AG10803 (cell line): ENCODE measurements around the gene HIVEP2.

Experiments
- DNase-seq: peaks from one replicate; pipeline ENCODE4 v3.0.0; 2010; ENCODE audit warnings: low read depth
- H3K4me3 ChIP-seq: 2 replicates; pipeline ENCODE4 v1.5.1; 2011; ENCODE audit warnings: mild to moderate bottlenecking, low read length, control low read depth
- TF ChIP-seq, protein P1 (sequence below): conservative IDR thresholded peaks from 2 replicates; pipeline ENCODE4 v1.5.1; 2011; ENCODE audit warnings: mild to moderate bottlenecking, low read length, control low read depth, inconsistent platforms

Gene HIVEP2

DNA sequence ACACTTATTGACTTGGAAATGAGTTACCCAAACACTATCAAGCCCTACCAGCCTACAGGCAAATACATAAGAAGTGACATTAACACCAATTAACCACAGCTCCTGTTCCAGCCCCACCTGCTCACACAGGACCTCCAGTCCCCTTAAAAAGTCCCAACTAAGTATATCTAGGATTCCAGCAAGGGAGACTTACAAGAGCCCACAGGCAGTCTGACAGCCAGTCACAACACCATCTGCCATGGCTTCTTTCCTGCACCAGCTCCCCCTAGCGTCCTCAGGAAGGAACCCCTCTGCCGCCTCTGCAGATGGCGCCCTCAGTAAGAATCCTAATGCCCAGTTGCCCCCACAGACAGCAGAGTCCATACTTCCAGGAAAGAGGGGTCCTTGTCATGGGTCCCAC is 122.1 kb downstream of the HIVEP2 start:
- no peak overlapping the region for H3K4me3 ChIP-seq
- TF ChIP-seq, protein P1, sequence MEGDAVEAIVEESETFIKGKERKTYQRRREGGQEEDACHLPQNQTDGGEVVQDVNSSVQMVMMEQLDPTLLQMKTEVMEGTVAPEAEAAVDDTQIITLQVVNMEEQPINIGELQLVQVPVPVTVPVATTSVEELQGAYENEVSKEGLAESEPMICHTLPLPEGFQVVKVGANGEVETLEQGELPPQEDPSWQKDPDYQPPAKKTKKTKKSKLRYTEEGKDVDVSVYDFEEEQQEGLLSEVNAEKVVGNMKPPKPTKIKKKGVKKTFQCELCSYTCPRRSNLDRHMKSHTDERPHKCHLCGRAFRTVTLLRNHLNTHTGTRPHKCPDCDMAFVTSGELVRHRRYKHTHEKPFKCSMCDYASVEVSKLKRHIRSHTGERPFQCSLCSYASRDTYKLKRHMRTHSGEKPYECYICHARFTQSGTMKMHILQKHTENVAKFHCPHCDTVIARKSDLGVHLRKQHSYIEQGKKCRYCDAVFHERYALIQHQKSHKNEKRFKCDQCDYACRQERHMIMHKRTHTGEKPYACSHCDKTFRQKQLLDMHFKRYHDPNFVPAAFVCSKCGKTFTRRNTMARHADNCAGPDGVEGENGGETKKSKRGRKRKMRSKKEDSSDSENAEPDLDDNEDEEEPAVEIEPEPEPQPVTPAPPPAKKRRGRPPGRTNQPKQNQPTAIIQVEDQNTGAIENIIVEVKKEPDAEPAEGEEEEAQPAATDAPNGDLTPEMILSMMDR: peak; percentile 18
- no peak for DNase-seq

DNA sequence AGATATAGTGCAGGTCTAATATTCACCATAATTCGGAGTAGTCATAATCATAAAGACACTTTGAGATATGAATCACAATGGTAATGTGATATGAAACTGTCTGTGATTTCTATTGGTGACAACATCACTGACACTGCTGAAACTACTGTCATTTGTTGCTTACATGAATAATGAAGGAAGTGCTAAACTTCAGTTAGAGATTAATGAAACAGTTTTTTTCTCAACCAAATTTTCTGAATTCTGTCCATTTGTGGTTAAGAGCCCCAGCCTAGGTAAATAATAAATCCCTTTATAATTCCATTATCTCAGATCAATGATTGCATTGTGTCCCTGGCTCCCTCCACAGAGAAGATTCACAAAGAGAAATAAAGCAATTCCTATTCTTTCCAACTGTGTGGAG is 122.6 kb downstream of the HIVEP2 start:
- TF ChIP-seq, protein P1: no peak
- DNase-seq: no peak
- no peak overlapping the region for H3K4me3 ChIP-seq

DNA sequence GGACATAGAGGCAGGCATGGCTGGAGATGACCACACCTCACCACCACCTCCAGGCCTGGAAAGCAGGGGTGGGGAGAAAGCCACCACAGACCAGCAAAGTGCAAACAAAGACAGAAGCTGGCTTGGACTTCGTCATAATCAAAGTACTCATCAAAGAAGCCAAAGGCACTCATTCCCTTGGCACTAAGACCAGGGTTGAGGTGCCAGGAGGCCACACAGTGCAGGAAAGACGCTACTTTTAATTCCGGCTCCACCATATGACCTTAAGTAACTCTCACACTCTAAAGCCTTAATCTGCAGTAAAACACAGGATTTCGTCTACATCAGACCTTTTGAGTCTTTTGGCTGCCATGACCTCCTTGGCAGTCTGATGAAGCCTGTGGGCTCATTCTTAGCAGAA is 123.1 kb downstream of the HIVEP2 start:
- DNase-seq: peak; percentile 37
- TF ChIP-seq, protein P1: no peak
- no peak overlapping the region for H3K4me3 ChIP-seq

DNA sequence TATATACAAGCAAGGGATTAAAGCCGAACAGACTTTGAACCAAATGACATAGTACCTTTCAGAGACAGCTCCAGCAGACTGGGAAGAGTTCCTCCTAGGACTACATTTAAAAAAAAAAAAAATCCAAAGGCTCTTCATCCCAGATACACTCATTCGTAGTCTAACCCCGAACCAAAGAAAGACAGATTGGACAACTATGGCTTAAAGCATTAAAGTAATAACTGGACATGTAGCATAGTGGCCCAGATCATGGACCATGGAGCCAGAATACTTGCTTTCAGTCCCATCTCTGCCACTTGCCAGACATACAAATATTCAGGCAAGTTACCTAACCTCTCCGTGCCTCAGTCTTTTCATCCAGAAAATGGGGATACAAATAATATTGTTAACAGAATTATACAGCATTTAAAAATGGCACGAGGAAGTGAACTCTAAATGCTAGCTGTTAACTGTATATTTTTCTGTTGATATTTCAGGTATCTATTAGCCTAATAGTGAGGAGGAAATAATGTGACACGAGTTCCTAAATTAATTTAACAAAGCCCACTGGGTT is 123.7 kb downstream of the HIVEP2 start:
- DNase-seq: no peak
- H3K4me3 ChIP-seq: no peak overlapping the region

DNA sequence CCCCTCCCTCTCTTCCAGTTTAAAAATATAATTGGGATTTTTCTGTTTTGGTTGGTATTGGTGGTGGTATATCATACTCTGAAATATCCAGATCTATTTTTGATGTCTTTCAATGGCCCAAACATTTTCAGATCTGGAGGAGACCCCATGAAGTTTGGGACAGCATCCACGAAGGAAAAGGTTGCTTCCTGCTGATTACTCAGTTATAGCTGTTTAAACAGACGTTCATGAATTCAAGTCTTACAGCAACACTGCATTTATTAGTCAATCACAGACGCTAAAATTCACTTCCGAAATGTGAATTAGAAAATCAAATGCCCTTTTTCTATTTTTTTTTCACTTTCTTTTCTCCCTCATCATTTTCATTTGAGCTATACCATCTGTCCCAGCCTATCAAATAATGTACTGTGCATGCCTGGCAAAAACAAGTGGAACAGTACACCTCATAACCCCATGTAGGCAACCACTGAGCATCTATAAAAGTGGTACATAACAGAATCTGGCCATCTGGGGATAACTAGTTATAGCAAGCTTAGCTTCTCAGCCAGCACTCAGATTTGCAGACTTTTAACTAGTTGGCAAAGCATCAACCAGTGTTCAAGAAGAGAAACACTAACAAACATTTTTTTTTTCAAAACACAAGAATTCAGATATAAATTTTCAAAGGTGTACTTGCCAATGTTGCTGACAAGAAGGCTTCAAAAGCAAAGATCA is 124.5 kb downstream of the HIVEP2 start:
- DNase-seq: no peak
- peak overlapping the region; percentile 39 for H3K4me3 ChIP-seq
- TF ChIP-seq, protein P1: no peak

More for the DNA sequence above, 123.7 kb downstream of the HIVEP2 start:
- TF ChIP-seq, protein P1: no peak

DNA sequence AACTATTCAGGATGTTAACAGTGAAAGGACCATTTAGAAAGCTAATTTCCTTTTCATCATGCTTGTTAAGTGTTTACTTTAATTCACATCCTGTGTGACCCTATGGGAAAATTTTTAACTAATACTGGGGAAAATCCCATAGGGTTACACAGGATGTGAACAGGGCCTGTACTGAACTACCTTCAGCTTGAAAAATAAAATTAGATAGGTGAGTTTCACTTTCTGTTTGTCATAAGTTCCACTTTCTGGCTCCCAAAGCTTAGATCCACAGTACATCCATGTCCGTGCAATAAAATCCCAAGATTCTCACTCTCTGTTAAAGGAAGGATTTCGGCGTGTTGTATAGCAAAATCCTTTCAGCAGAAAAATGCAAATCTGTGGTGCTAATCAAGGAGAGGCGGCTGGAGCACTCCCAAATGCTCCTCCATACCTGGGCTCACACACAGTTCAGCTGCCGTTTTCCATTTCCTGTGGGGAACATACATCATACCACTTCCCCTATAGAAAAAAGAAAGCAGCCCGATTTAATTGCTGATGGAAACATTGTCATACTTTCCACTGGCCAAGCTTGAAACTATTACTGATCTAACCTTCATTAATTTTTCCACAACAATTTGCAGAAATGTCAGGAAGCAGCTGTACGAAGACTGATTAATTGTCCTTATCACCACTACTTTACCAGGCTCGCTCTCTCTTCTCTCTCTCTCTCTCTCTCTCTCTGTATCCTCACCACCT is 125.2 kb downstream of the HIVEP2 start:
- peak overlapping the region; percentile 39 for H3K4me3 ChIP-seq
- no peak for DNase-seq
- TF ChIP-seq, protein P1: no peak
